ENCODE data around the gene SPTB.
"Not testable (repeated sequence)": the region's sequence is repeated elsewhere in the genome, so short reads cannot be mapped to it uniquely, and the experiment has no call there.

The SPTB gene

DNA sequence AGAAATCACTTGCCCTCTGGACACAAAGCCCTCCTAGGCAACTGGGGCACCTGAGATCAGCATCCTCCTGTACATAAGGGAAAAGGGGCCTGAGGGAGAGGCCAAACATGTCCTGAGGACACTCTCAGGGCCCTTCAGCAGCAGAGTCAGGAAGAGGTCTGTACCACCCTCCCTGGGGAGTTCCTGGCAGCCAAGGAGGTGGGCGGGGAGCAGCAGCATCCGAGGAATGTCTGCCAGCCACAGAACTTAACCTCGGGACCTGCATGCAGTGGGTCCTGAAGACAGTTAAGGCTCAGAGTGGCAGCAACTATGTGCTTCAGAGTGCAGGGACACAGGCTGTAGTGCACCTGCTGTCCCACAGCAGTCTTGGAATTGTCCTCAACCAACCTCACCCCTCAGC, 62.1 kb downstream of the SPTB start:
- TF ChIP-seq TAF1 (IDR thresholded peaks at IDR 0.05; ENCODE audit: low read depth, low read length) (no peak), POLR2A (IDR thresholded peaks at IDR 0.05; ENCODE audit: low read depth, low read length) (no peak), PAX5 (IDR thresholded peaks at IDR 0.05; ENCODE audit: insufficient read depth, low read length, severe bottlenecking) (no peak), POLR2AphosphoS5 (IDR thresholded peaks at IDR 0.05; ENCODE audit: low read depth, low read length) (no peak), SPI1 (IDR thresholded peaks at IDR 0.05; ENCODE audit: low read depth, low read length) (no peak), POU2F2 (IDR thresholded peaks at IDR 0.05; ENCODE audit: low read depth, low read length) (no peak)
- no peak for DNase-seq (ENCODE audit: insufficient read length, low spot score)
- no peak for FAIRE-seq

DNA sequence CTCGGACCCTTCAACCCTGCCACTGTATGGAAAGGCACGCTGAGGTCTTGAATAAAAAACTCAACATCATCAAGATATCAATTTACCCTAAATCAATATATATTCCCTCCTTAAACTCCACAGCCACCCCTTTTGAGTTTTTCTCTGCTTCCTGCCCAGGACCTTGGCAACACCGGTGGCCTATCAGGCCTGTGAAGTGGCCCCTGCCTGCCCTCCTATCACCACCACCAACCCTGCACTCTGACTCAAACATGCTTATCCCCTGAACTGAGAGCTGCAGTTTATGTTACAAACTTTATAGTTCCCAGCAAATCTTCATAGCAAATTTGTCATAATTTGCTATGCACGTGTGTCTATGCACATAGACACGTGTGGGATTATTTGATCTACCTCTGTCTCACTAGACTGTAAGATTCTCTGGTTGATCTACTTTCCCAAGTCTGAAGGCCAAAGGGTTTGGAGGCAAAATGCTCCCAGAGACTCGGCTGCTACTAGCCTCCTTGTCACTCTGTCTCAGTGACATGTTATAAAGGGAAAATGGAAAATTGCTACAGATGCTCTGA, 63.4 kb downstream of the SPTB start:
- TF ChIP-seq POU2F2 (IDR thresholded peaks at IDR 0.05; ENCODE audit: low read depth, low read length) (no peak), PAX5 (IDR thresholded peaks at IDR 0.05; ENCODE audit: insufficient read depth, low read length, severe bottlenecking) (no peak)
- no peak for DNase-seq (ENCODE audit: insufficient read length, low spot score)
- FAIRE-seq: no peak

DNA sequence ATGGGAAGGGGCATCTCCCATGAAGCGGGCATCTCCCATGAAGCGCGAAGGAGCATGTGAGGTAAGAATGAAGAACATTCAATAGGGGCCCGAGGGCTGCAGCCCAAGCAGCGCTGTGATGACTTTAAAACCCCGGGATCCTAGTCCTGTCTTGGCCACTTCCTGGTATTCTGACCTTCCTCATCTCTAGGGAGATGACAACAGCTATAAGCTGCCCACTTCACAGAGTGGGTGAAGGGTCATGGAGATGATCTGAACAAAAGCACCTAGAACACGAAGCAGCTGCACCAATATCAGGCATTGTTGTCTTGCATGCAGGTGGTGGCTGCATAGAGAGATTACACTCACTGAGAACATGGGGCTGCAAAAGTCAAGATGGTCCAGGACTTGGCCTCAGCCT, 64.5 kb downstream of the SPTB start:
- no peak for TF ChIP-seq POU2F2 (IDR thresholded peaks at IDR 0.05; ENCODE audit: low read depth, low read length)
- TF ChIP-seq PAX5 (IDR thresholded peaks at IDR 0.05; ENCODE audit: insufficient read depth, low read length, severe bottlenecking): no peak
- TF ChIP-seq SPI1 (IDR thresholded peaks at IDR 0.05; ENCODE audit: low read depth, low read length): no peak
- no peak for TF ChIP-seq POLR2A (IDR thresholded peaks at IDR 0.05; ENCODE audit: low read depth, low read length)
- no peak for TF ChIP-seq TAF1 (IDR thresholded peaks at IDR 0.05; ENCODE audit: low read depth, low read length)
- no peak for TF ChIP-seq POLR2AphosphoS5 (IDR thresholded peaks at IDR 0.05; ENCODE audit: low read depth, low read length)
- DNase-seq (ENCODE audit: insufficient read length, low spot score): no peak
- FAIRE-seq: no peak

DNA sequence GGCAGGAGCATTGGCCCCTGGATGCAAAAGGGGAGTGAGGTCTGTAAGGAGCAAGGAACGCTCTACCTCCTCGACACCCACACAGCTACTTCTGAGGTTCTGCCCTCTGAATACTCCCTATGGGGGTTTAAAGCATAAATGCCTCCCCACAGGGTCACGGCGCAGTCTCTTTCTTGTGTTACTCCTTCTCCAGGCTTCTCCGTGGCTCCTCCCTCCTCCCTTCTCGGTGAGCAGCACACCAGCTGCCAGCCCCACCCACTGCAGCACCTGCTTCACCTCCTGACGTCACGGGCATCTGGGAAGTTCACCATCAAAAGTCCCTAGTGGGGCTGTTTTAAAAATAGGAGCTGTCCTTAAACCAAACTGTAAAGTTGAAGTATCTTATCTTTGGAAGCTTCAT, 67.3 kb downstream of the SPTB start:
- FAIRE-seq (no peak), DNase-seq (ENCODE audit: insufficient read length, low spot score) (no peak)

DNA sequence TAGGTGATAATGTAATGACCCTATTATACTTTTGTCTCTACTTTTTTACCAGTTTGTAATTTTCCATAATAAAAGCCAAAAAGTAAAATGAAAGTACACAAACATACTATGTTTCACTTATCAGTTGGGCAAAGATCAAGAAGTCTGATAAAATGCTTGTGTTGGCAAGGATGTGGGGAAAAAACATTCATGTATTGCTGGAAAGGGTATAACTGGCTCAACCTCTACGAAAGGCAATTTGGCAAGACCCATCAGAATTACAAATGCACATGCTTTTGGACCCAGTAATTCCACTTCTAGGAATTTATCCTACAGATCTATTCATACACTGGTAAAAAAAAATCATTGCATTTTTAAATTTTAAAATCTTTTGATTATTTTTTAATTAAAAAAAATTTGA, 68.0 kb downstream of the SPTB start:
- no peak for TF ChIP-seq PAX5 (IDR thresholded peaks at IDR 0.05; ENCODE audit: insufficient read depth, low read length, severe bottlenecking)
- no peak for TF ChIP-seq POU2F2 (IDR thresholded peaks at IDR 0.05; ENCODE audit: low read depth, low read length)
- no peak for TF ChIP-seq POLR2AphosphoS5 (IDR thresholded peaks at IDR 0.05; ENCODE audit: low read depth, low read length)
- no peak for TF ChIP-seq TAF1 (IDR thresholded peaks at IDR 0.05; ENCODE audit: low read depth, low read length)
- no peak for TF ChIP-seq SPI1 (IDR thresholded peaks at IDR 0.05; ENCODE audit: low read depth, low read length)
- TF ChIP-seq POLR2A (IDR thresholded peaks at IDR 0.05; ENCODE audit: low read depth, low read length): no peak
- FAIRE-seq: no peak
- no peak for DNase-seq (ENCODE audit: insufficient read length, low spot score)

More for the DNA sequence above, 67.3 kb downstream of the SPTB start:
- no peak for TF ChIP-seq POLR2A (IDR thresholded peaks at IDR 0.05; ENCODE audit: low read depth, low read length)

DNA sequence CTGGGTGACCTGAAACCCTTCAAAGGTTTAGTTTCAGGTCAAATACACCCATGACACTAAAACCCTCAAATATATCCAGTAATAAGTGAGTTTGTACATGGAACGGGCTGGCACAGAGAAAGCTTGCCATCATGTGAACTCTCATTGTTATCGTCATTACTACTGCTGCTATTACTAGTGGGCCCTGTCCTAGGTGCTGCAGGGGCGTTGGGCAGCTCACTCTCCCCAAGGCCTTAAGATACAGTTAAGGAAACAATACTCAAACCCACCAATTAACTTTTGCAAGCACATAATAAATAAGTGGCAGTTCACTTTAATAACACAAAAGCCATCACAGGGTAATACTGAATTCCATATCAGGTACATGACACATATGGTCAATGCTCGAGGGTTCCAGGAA, 71.3 kb downstream of the SPTB start:
- no peak for FAIRE-seq

DNA sequence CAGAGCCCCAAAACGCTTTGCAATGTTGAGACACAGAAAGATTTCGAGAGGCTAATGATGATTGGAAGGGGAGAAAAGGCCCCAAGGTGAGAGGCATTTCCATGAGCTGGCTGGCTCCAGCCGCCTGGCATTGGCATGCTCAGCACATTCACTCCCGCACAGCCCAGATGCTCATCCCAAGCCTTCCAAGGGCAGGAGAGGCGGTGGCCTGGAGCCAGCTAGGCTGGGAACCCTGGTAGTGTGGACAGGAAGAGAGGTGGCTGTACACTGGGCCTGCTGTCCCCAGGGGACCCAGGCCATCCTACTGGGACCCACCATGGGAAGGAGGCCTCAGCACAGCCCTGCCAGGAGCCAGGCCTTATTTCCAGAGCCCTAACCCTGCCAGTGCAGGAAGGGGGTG, 72.2 kb downstream of the SPTB start:
- FAIRE-seq (no peak), DNase-seq (ENCODE audit: insufficient read length, low spot score) (no peak)
- TF ChIP-seq POU2F2 (IDR thresholded peaks at IDR 0.05; ENCODE audit: low read depth, low read length) (no peak), SPI1 (IDR thresholded peaks at IDR 0.05; ENCODE audit: low read depth, low read length) (no peak), POLR2A (IDR thresholded peaks at IDR 0.05; ENCODE audit: low read depth, low read length) (no peak), PAX5 (IDR thresholded peaks at IDR 0.05; ENCODE audit: insufficient read depth, low read length, severe bottlenecking) (no peak), TAF1 (IDR thresholded peaks at IDR 0.05; ENCODE audit: low read depth, low read length) (no peak), POLR2AphosphoS5 (IDR thresholded peaks at IDR 0.05; ENCODE audit: low read depth, low read length) (no peak)

More for the DNA sequence above, 71.3 kb downstream of the SPTB start:
- DNase-seq (ENCODE audit: insufficient read length, low spot score): no peak
- no peak for TF ChIP-seq POLR2AphosphoS5 (IDR thresholded peaks at IDR 0.05; ENCODE audit: low read depth, low read length)
- TF ChIP-seq POU2F2 (IDR thresholded peaks at IDR 0.05; ENCODE audit: low read depth, low read length): no peak
- no peak for TF ChIP-seq PAX5 (IDR thresholded peaks at IDR 0.05; ENCODE audit: insufficient read depth, low read length, severe bottlenecking)
- TF ChIP-seq SPI1 (IDR thresholded peaks at IDR 0.05; ENCODE audit: low read depth, low read length): no peak
- no peak for TF ChIP-seq TAF1 (IDR thresholded peaks at IDR 0.05; ENCODE audit: low read depth, low read length)
- no peak for TF ChIP-seq POLR2A (IDR thresholded peaks at IDR 0.05; ENCODE audit: low read depth, low read length)

DNA sequence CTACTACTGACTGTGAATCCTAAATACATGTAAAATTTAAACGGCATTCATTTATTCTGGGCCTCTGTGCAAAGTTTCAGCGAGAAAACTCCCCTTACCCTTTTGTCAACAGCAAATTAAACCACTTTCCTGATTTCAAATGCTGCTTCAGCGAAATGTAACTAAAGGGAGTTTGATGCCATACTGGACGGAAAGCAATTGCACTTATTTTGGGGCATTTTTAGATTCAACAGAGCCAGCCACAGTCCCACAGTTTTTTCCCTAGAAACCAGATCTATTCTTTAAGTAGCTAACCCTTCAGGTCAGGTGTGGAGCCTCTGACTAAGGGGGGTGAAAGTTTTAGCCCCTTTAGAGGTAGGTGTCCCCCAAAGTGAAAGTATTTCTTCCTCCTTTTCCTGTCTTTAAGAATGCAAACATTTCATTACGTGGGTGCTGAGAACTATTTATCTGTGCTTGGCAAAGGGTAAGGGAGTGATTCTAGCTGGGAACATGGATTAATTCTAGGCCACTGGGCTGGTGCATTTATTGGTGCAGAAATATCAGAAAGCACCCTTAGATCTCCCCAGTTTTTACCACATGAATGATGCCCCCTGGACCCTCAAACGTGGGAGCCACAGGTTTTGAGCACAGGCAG, 72.7 kb downstream of the SPTB start:
- FAIRE-seq (no peak), DNase-seq (ENCODE audit: insufficient read length, low spot score) (no peak)
- no peak for TF ChIP-seq POLR2AphosphoS5 (IDR thresholded peaks at IDR 0.05; ENCODE audit: low read depth, low read length)
- no peak for TF ChIP-seq POLR2A (IDR thresholded peaks at IDR 0.05; ENCODE audit: low read depth, low read length)

DNA sequence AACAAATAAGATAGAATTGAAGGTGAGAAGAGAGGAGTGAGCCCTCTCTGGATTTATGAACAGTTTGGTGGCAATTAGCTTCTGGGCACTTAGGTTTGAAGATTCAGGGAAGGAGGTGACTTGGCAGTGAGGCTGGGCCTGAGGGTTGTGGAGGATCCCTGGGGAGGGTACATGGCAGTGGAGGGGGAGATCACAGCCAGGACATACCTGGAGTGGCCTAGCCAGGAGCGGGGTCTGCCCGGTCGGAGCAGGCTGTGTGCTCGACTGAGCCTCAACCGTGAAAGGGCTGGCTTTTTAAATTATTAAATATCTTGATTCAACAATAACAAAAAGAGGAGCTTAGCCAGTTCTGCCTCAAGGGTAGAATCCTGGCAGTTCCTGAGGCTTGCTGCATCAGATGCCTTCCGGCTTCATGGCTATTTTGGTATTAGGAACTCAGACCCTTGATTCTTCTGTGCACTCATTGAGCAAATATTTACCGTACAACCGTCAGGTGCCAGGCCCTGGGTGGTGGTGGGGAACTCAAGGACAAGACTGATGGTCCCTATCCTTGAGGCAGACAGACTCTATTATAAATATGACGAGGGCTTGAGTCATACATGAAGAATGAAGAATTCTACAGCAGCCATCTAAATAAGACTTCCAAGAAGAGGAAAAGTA, 73.4 kb downstream of the SPTB start:
- FAIRE-seq (no peak), DNase-seq (ENCODE audit: insufficient read length, low spot score) (no peak)
- TF ChIP-seq POLR2A (IDR thresholded peaks at IDR 0.05; ENCODE audit: low read depth, low read length) (no peak), PAX5 (IDR thresholded peaks at IDR 0.05; ENCODE audit: insufficient read depth, low read length, severe bottlenecking) (no peak), POLR2AphosphoS5 (IDR thresholded peaks at IDR 0.05; ENCODE audit: low read depth, low read length) (no peak), POU2F2 (IDR thresholded peaks at IDR 0.05; ENCODE audit: low read depth, low read length) (no peak), TAF1 (IDR thresholded peaks at IDR 0.05; ENCODE audit: low read depth, low read length) (no peak), SPI1 (IDR thresholded peaks at IDR 0.05; ENCODE audit: low read depth, low read length) (no peak)

DNA sequence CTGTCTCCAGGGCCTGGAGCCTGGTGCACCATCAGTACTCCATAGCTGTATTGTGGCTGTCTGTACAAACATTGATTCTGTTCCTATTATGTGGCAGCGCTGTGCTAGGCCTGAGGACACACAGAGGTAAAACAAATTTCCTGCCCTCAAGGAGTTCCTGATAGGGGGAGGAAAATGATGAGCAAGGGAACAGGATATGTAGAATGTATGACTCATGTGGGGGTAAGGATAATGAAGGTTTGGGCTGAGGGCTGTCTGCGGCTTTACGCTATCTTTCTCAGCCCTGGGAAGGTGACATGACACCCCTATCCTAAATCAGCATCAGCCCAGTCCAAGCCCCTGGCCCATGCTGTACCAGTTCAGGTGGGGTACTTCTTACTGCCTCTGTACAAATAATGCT, 74.1 kb downstream of the SPTB start:
- FAIRE-seq; DNase-seq (ENCODE audit: insufficient read length, low spot score): not testable (repeated sequence)
